A172 (cell line): ENCODE data around the gene TAS2R16. TPM values are rescaled to one million over a fixed set of nuclear protein-coding genes. Genes with fewer than 3 reads are reported as not detected.
"Not testable (repeated sequence)": the region's sequence is repeated elsewhere in the genome, so short reads cannot be mapped to it uniquely, and the experiment has no call there.

Experiments
- DNase-seq: peaks from one replicate; pipeline ENCODE4 v3.0.0-alpha.2; 2015; ENCODE audit warnings: low spot score
- total RNA-seq: library from RNA; depleted of rRNA; stranded (reverse); fragments of >200 nt; shearing (Covaris generic); gene quantifications from 2 replicates; pipeline ENCODE4 v1.2.3, GENCODE V29; 2014; rRNA removed

The TAS2R16 gene
- total RNA-seq, 1 experiment from 2014 or later: not detected

DNA sequence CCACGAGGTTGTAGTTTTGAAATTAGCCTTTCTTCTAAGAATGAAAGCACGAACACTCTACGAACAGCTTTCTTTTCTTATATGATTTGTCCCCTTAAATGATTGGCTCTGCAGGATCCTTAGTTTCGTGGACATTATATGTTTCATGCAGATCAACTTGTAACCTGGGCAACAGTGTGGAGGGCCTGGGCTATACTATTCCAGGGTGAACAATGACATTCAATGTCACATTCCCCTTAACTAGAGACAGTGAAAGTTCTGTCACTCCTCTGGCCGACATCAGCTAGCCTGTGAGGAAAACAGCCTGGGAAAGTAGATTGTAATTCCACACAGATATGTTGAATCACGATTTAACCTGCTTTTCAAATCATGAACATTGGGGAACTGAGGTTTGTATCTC is 23.4 kb downstream of the TAS2R16 start:
- DNase-seq: no peak

- DNase-seq: no peak
These were observed 24.5 kb downstream of the TAS2R16 start for GRCh38 chr7:122970740-122971725.

DNA sequence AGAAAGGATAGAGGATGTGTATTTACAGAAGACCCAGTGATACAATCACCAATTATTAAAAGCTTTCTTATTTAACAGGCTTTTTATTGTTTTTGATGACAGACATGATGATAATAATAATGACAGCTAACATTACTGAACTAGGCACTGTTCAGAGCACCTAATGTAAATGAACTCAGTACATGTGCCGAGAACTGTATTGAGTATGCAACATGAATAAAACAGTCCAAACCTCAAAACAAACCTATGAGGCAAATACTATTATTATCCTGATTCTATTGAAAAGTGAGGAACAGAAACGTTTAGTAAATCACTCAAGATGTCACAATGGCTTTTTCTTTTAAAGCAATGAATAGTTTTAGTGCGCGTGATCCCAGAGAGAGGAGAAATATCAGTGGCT is 27.1 kb downstream of the TAS2R16 start:
- no peak for DNase-seq

- DNase-seq: no peak
These were observed 30.2 kb downstream of the TAS2R16 start for GRCh38 chr7:122965306-122965705.

GRCh38 chr7:122953678-122954077 is 41.8 kb downstream of the TAS2R16 start:
- not testable (repeated sequence) for DNase-seq

- no peak for DNase-seq
These were observed 44.5 kb downstream of the TAS2R16 start for GRCh38 chr7:122951006-122951405.

- DNase-seq: no peak
These were observed 46.3 kb downstream of the TAS2R16 start for GRCh38 chr7:122949186-122949585.

Other genes starting within 250 kb of the TAS2R16 start
- 3.4 and 3.7 TPM in 2 replicates for gene CADPS2, start 109.2 kb downstream of the TAS2R16 start, total RNA-seq
- gene SLC13A1, start 204.3 kb upstream of the TAS2R16 start, total RNA-seq: not detected in 2 replicates